GM18873 (cell line): ENCODE results near the gene SLC36A3.
"Not testable (repeated sequence)": the region's sequence is repeated elsewhere in the genome, so short reads cannot be mapped to it uniquely, and the experiment has no call there.

ENCODE experiments used
- ATAC-seq: cut with Tn5 transposase; IDR thresholded peaks from one replicate; pipeline ENCODE4 v1.9.1; 2021; ENCODE audit warnings: mild to moderate bottlenecking, moderate library complexity, moderate number of reproducible peaks; ENCODE audit not compliant: unreplicated experiment, low FRiP score

Gene SLC36A3

GRCh38 chr5:151240924-151241635, 62.5 kb downstream of the SLC36A3 start:
- ATAC-seq = peak; percentile 36

GRCh38 chr5:151240268-151240835, 63.2 kb downstream of the SLC36A3 start:
- not testable (repeated sequence) for ATAC-seq

GRCh38 chr5:151239237-151239861, 64.2 kb downstream of the SLC36A3 start:
- ATAC-seq = no peak

DNA sequence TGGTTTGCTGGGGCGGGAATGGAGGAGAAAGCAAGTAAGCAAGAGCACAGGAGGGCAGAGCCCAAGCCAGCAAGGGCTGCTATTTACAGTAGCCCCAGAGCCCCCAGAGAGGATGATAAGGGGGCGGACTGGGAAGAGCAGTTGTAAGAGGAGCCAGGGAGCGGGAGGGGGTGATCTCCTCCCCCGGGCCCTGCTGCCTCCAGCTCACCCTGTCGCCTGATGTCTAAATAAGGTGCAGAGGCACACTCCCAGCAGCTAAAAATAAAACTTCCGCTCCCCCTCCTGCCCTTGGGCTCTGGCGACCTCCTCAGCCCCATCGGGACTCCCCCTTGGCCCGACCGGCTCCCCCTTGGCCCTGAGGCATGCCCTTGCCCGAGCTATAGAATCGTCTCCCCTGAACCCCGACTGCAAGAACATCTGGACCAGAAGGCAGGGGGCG, 65.2 kb downstream of the SLC36A3 start:
- ATAC-seq = peak; percentile 31

- no peak for ATAC-seq
These were observed 65.9 kb downstream of the SLC36A3 start for GRCh38 chr5:151237685-151238084.

GRCh38 chr5:151236888-151237287, 66.7 kb downstream of the SLC36A3 start:
- no peak for ATAC-seq

DNA sequence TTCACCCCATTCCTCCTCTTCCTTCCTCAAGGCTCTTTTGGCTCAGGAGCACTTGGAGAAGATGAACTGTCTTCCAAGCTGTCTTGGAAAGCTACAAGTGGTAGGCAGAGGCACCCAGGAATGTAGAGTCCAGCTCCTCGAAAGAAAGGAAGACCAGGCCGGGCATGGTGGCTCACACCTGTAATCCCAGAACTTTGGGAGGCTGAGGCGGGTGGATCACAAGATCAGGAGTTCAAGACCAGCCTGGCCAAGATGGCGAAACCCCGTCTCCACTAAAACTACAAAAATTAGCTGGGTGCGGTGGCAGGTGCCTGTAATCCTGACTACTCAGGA, 68.4 kb downstream of the SLC36A3 start:
- ATAC-seq = not testable (repeated sequence)

- no peak for ATAC-seq
These were observed 68.9 kb downstream of the SLC36A3 start for GRCh38 chr5:151234476-151235238.

DNA sequence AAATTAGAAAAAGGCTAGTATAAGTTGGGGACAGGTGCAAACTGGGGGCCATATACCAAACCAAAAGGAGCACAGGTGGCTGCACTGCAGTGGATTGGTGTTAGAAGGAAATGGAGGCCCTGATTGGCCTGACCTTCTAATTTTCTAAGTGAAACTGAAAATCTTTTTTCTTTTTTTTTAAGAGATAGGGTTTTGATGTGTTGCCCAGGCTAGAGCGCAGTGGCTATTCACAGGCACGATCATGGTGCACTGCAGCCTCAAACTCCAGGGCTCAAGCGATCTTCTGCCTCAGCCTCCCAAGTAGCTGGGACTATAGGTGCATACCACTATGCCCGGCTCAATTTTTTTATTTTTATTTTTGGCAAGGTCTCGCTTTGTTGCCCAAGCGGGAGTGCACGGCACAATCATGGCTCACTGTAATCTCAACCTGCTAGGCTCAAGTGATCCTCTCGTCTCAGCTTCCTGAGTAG, 69.9 kb downstream of the SLC36A3 start:
- ATAC-seq = peak; percentile 61

- no peak for ATAC-seq
These were observed 72.2 kb downstream of the SLC36A3 start for GRCh38 chr5:151231359-151231758.

- no peak for ATAC-seq
These were observed 73.4 kb downstream of the SLC36A3 start for GRCh38 chr5:151230048-151230680.

- no peak for ATAC-seq
These were observed 74.6 kb downstream of the SLC36A3 start for GRCh38 chr5:151228986-151229385.

DNA sequence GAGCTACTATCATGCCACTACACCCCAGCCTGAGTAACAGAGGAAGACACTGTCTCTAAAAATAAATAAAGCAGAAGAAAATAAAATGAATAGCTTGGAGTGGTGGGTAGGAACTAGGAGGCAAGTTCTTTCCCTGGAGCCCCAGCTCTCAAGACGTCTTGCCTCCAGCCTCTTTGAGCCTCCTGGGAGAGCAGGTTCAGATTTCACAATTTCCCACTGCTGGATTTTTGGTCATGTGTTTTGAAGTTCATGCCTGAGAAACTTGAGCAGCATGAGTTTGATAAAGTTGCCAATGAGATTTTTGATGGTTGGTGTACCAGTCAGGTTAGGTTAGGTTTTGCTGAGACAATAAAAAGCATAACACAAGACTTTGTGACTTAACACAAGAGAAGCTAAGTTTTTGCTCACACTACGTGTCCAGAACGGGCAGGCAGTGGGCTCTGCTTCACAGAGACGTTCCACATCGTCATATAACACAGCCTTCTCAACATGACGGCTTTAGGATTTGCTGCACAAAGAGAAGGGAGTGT, 75.6 kb downstream of the SLC36A3 start:
- no peak for ATAC-seq
